GM19328 (cell line): ENCODE results near the gene NKTR.

ENCODE experiments used
- ATAC-seq: cut with Tn5 transposase; IDR thresholded peaks from one replicate; pipeline ENCODE4 v1.9.1; 2021; ENCODE audit warnings: mild to moderate bottlenecking, moderate library complexity; ENCODE audit not compliant: unreplicated experiment

NKTR gene

GRCh38 chr3:42660131-42660715, 59.7 kb downstream of the NKTR start:
- ATAC-seq: no peak

GRCh38 chr3:42660898-42661297, 60.4 kb downstream of the NKTR start:
- ATAC-seq: no peak

- no peak for ATAC-seq
These were observed 61.1 kb downstream of the NKTR start for GRCh38 chr3:42661593-42662022.

GRCh38 chr3:42662037-42662812, 61.7 kb downstream of the NKTR start:
- ATAC-seq: no peak

- no peak for ATAC-seq
These were observed 62.5 kb downstream of the NKTR start for GRCh38 chr3:42662813-42663535.

- ATAC-seq: no peak
These were observed 63.3 kb downstream of the NKTR start for GRCh38 chr3:42663581-42664437.

- ATAC-seq: no peak
These were observed 63.9 kb downstream of the NKTR start for GRCh38 chr3:42664438-42664803.

- ATAC-seq: no peak
These were observed 64.8 kb downstream of the NKTR start for GRCh38 chr3:42665050-42665878.

- ATAC-seq: no peak
These were observed 65.5 kb downstream of the NKTR start for GRCh38 chr3:42666022-42666421.

GRCh38 chr3:42666577-42666998, 66.1 kb downstream of the NKTR start:
- ATAC-seq: no peak

GRCh38 chr3:42667096-42667522, 66.6 kb downstream of the NKTR start:
- no peak for ATAC-seq

- ATAC-seq: no peak
These were observed 67.3 kb downstream of the NKTR start for GRCh38 chr3:42667523-42668412.

GRCh38 chr3:42668413-42668760, 67.9 kb downstream of the NKTR start:
- ATAC-seq: no peak

- no peak for ATAC-seq
These were observed 68.3 kb downstream of the NKTR start for GRCh38 chr3:42668793-42669217.

GRCh38 chr3:42670051-42670576, 69.6 kb downstream of the NKTR start:
- no peak for ATAC-seq

- ATAC-seq: no peak
These were observed 70.2 kb downstream of the NKTR start for GRCh38 chr3:42670670-42671069.

- ATAC-seq: no peak
These were observed 72.0 kb downstream of the NKTR start for GRCh38 chr3:42672515-42672914.

GRCh38 chr3:42673082-42673481, 72.6 kb downstream of the NKTR start:
- ATAC-seq: no peak

GRCh38 chr3:42674146-42674545, 73.7 kb downstream of the NKTR start:
- no peak for ATAC-seq
